GM18909 (cell line): ENCODE measurements around the gene GPX6.
"Not testable (repeated sequence)": the region's sequence is repeated elsewhere in the genome, so short reads cannot be mapped to it uniquely, and the experiment has no call there.

Experiments
- ATAC-seq: cut with Tn5 transposase; IDR thresholded peaks from one replicate; pipeline ENCODE4 v1.9.1; 2021; ENCODE audit warnings: mild to moderate bottlenecking; ENCODE audit not compliant: unreplicated experiment, poor library complexity

The GPX6 gene

GRCh38 chr6:28515676-28516075 is at the start of gene GPX6:
Gene GPX6 (minus strand): TSS chr6:28515793. CDS start chr6:28515743, 50 bp downstream.
- no peak for ATAC-seq

- ATAC-seq = no peak
Measured at GRCh38 chr6:28563430-28564095, 48.0 kb upstream of the GPX6 start.

- ATAC-seq = no peak
Measured at GRCh38 chr6:28558629-28559028, 43.0 kb upstream of the GPX6 start.

- no peak for ATAC-seq
Measured at GRCh38 chr6:28555136-28555535, 39.5 kb upstream of the GPX6 start.

- no peak for ATAC-seq
Measured at GRCh38 chr6:28553986-28554881, 38.6 kb upstream of the GPX6 start.

GRCh38 chr6:28553384-28553985 is 37.9 kb upstream of the GPX6 start:
- ATAC-seq = no peak

- ATAC-seq = no peak
Measured at GRCh38 chr6:28551891-28552666, 36.5 kb upstream of the GPX6 start.

GRCh38 chr6:28547003-28547402 is 31.4 kb upstream of the GPX6 start:
- ATAC-seq = not testable (repeated sequence)

- no peak for ATAC-seq
Measured at GRCh38 chr6:28545955-28546354, 30.4 kb upstream of the GPX6 start.

GRCh38 chr6:28543651-28544610 is 28.3 kb upstream of the GPX6 start:
- no peak for ATAC-seq

- peak; percentile 61 for ATAC-seq
Measured at GRCh38 chr6:28542440-28543296, 27.1 kb upstream of the GPX6 start.

- ATAC-seq = no peak
Measured at GRCh38 chr6:28541996-28542395, 26.4 kb upstream of the GPX6 start.

- no peak for ATAC-seq
Measured at GRCh38 chr6:28537509-28538140, 22.0 kb upstream of the GPX6 start.

GRCh38 chr6:28537065-28537464 is 21.5 kb upstream of the GPX6 start:
- ATAC-seq = no peak

GRCh38 chr6:28534875-28535274 is 19.3 kb upstream of the GPX6 start:
- no peak for ATAC-seq

GRCh38 chr6:28534306-28534705 is 18.7 kb upstream of the GPX6 start:
- ATAC-seq = no peak

- no peak for ATAC-seq
Measured at GRCh38 chr6:28531479-28532128, 16.0 kb upstream of the GPX6 start.
